Liver (tissue), 9 donors: ENCODE data around the gene HOXB8. TPM values are rescaled to one million over a fixed set of nuclear protein-coding genes. Genes with fewer than 3 reads are reported as not detected.

Experiments
- DNase-seq: peaks from one replicate; pipeline ENCODE4 v3.0.0-alpha.2; 2017; ENCODE audit warnings: low spot score
- H3K27ac ChIP-seq, 2 donors: one replicate each; pipeline ENCODE4 v1.7.0; 2013; ENCODE audit warnings: inconsistent platforms in 2 of 2, low read length in 2 of 2, control low read depth in 1 of 2, low read depth in 1 of 2, mild to moderate bottlenecking in 1 of 2
- H3K27me3 ChIP-seq, 4 donors: one replicate each; pipeline versions ENCODE4 v1.6.1 to v1.7.0; 2013; ENCODE audit warnings: low read length in 3 of 4, inconsistent platforms in 1 of 4, mild to moderate bottlenecking in 1 of 4, moderate library complexity in 1 of 4; ENCODE audit not compliant: control insufficient read depth in 4 of 4, insufficient read depth in 4 of 4
- H3K36me3 ChIP-seq, 4 donors: one replicate each; pipeline versions ENCODE4 v1.6.1 to v1.7.0; 2013; ENCODE audit warnings: low read length in 3 of 4, mild to moderate bottlenecking in 3 of 4, low read depth in 1 of 4, moderate library complexity in 1 of 4; ENCODE audit not compliant: control insufficient read depth in 4 of 4, insufficient read depth in 3 of 4
- H3K4me1 ChIP-seq, 4 donors: one replicate each; pipeline versions ENCODE4 v1.6.1 to v1.7.0; 2013; ENCODE audit warnings: low read length in 3 of 4, mild to moderate bottlenecking in 3 of 4, moderate library complexity in 1 of 4; ENCODE audit not compliant: control insufficient read depth in 4 of 4, insufficient read depth in 4 of 4
- H3K4me3 ChIP-seq, 3 donors: one replicate each; pipeline versions ENCODE4 v1.6.1 to v1.7.0; 2013; ENCODE audit warnings: low read length in 3 of 3, control low read depth in 1 of 3, low read depth in 1 of 3, mild to moderate bottlenecking in 1 of 3
- H3K9ac ChIP-seq, 2 donors: one replicate each; pipeline ENCODE4 v1.7.0; 2013; ENCODE audit warnings: low read length in 2 of 2, mild to moderate bottlenecking in 2 of 2, moderate library complexity in 2 of 2, control low read depth in 1 of 2, low read depth in 1 of 2
- H3K9me3 ChIP-seq, 4 donors: one replicate each; pipeline versions ENCODE4 v1.6.1 to v1.7.0; 2013; ENCODE audit warnings: low read length in 3 of 4; ENCODE audit not compliant: control insufficient read depth in 4 of 4
- ATF3 ChIP-seq: IDR thresholded peaks from 2 replicates; pipeline ENCODE4 v1.6.1; 2016; ENCODE audit warnings: antibody characterized with exemption
- CTCF ChIP-seq: fragments of 150-350 bp; IDR thresholded peaks from 2 replicates; pipeline ENCODE4 v1.5.1; 2017; ENCODE audit warnings: improper control_type of control experiment, low read depth, low read length; ENCODE audit not compliant: missing input control
- EGR1 ChIP-seq, 2 donors: IDR thresholded peaks; 2 replicates each; pipeline ENCODE4 v1.6.1; 2016 to 2018; ENCODE audit warnings: antibody characterized with exemption in 2 of 2, low read depth in 2 of 2
- FOXA1 ChIP-seq: IDR thresholded peaks from 2 replicates; pipeline ENCODE4 v1.6.1; 2016; ENCODE audit warnings: antibody characterized with exemption
- FOXA2 ChIP-seq: IDR thresholded peaks from 2 replicates; pipeline ENCODE4 v1.6.1; 2016; ENCODE audit warnings: antibody characterized with exemption
- GABPA ChIP-seq, 2 donors: IDR thresholded peaks in 1 of 2; conservative IDR thresholded peaks in 1 of 2; 2 replicates each; pipeline ENCODE4 v1.6.1; 2016; ENCODE audit warnings: antibody characterized with exemption in 2 of 2, mild to moderate bottlenecking in 1 of 2, moderate library complexity in 1 of 2
- HNF4A ChIP-seq, 2 donors: conservative IDR thresholded peaks; 2 replicates each; pipeline ENCODE4 v1.6.1; 2016; ENCODE audit warnings: antibody characterized with exemption in 2 of 2, mild to moderate bottlenecking in 2 of 2
- HNF4G ChIP-seq: IDR thresholded peaks from 2 replicates; pipeline ENCODE4 v1.6.1; 2016; ENCODE audit warnings: antibody characterized with exemption
- JUND ChIP-seq, 2 donors: IDR thresholded peaks; 2 replicates each; pipeline ENCODE4 v1.6.1; 2016; ENCODE audit warnings: antibody characterized with exemption in 2 of 2
- MAX ChIP-seq: IDR thresholded peaks from 2 replicates; pipeline ENCODE4 v1.6.1; 2016; ENCODE audit warnings: antibody characterized with exemption
- NR2F2 ChIP-seq: IDR thresholded peaks from 2 replicates; pipeline ENCODE4 v1.6.1; 2016; ENCODE audit warnings: antibody characterized with exemption
- RAD21 ChIP-seq, 2 donors: IDR thresholded peaks; 2 replicates each; pipeline ENCODE4 v1.6.1; 2016; ENCODE audit warnings: antibody characterized with exemption in 2 of 2, mild to moderate bottlenecking in 2 of 2
- REST ChIP-seq: IDR thresholded peaks from 2 replicates; pipeline ENCODE4 v1.6.1; 2016; ENCODE audit warnings: antibody characterized with exemption, mild to moderate bottlenecking
- RXRA ChIP-seq, 2 donors: IDR thresholded peaks; 2 replicates each; pipeline ENCODE4 v1.6.1; 2017 to 2018; ENCODE audit warnings: antibody characterized with exemption in 2 of 2, mild to moderate bottlenecking in 1 of 2
- SP1 ChIP-seq: IDR thresholded peaks from 2 replicates; pipeline ENCODE4 v1.6.1; 2018; ENCODE audit warnings: antibody characterized with exemption, mild to moderate bottlenecking
- TAF1 ChIP-seq: conservative IDR thresholded peaks from 2 replicates; pipeline ENCODE4 v1.6.1; 2016; ENCODE audit warnings: antibody characterized with exemption, mild to moderate bottlenecking
- WGBS: extraction: QIAGEN DNeasy Blood & Tissue Kit; methylation state at CpG from one replicate; pipeline ENCODE4 v1.1.7; 2013; 5-methylcytosine and 5-hydroxymethylcytosine counted together
- polyA plus RNA-seq, 2 donors: library from polyadenylated mRNA; stranded (reverse) in 1 of 2; unstranded in 1 of 2; fragments of 200-250 nt in 1 of 2; fragments of >200 nt in 1 of 2; fragmentation: Nextera tagmentation in 1 of 2; extraction: Ambion mirVana in 1 of 2; gene quantifications; one replicate each; pipeline versions ENCODE4 v1.2.1 to v1.2.3, GENCODE V29; 2013 to 2015
- total RNA-seq, 2 donors: library from RNA; depleted of rRNA; stranded (reverse); fragments of >200 nt; gene quantifications; one replicate each; pipeline ENCODE4 v1.2.3, GENCODE V29; 2014
- donor health status: healthy.
- donor health status: healthy.
- donor health status: healthy.
- donor health status: healthy.
- donor health status: healthy.

Gene HOXB8
- total and polyA plus RNA-seq, 4 donors, result not detected

GRCh38 chr17:48630925-48631692 lies 16.0 kb upstream of the HOXB8 start:
- DNase-seq, result no peak
- peaks cover 11 to 57% (median 38%) of the 10 kb centered on the region in 4 donors for H3K27me3 ChIP-seq
- no peak overlapping the region for H3K27ac ChIP-seq
- H3K36me3 ChIP-seq, result no peaks in the 10 kb centered on the region
- H3K4me1 ChIP-seq, result peaks cover 0 to 5% (median under 1%) of the 10 kb centered on the region in 4 donors
- H3K4me3 ChIP-seq, result no peak overlapping the region
- no peaks in the 10 kb centered on the region for H3K9me3 ChIP-seq
- H3K9ac ChIP-seq, result no peak overlapping the region
- WGBS, result 18% methylated on average over 15 of the region's 15 CpGs
- no peak for TF ChIP-seq REST
- no peak for TF ChIP-seq RAD21 (IDR thresholded peaks at IDR 0.05)
- TF ChIP-seq ATF3, result no peak
- no peak for TF ChIP-seq HNF4G
- no peak for TF ChIP-seq SP1
- no peak for TF ChIP-seq NR2F2
- TF ChIP-seq JUND (IDR thresholded peaks at IDR 0.05), result no peak
- no peak for TF ChIP-seq GABPA (IDR thresholded peaks at IDR 0.05 in 1 of 2, conservative IDR thresholded peaks at IDR 0.05 in 1 of 2)
- no peak for TF ChIP-seq FOXA1
- no peak for TF ChIP-seq EGR1 (IDR thresholded peaks at IDR 0.05; ENCODE audit: low read depth in 2 of 2)
- no peak for TF ChIP-seq CTCF
- TF ChIP-seq HNF4A (conservative IDR thresholded peaks at IDR 0.05), result no peak
- no peak for TF ChIP-seq MAX
- TF ChIP-seq TAF1, result no peak
- TF ChIP-seq FOXA2, result no peak
- TF ChIP-seq RXRA (IDR thresholded peaks at IDR 0.05), result no peak
